GM18499 (cell line): ENCODE data around the gene COX6A2.

Source experiments
- ATAC-seq: cut with Tn5 transposase; IDR thresholded peaks from one replicate; pipeline ENCODE4 v1.9.1; 2021; ENCODE audit warnings: moderate number of reproducible peaks; ENCODE audit not compliant: insufficient read depth, unreplicated experiment

COX6A2 gene

GRCh38 chr16:31428279-31428597, at the start of gene COX6A2:
TSS of gene COX6A2 (minus strand) at chr16:31428360. CDS start at chr16:31428325, 35 bp downstream.
- ATAC-seq, result no peak

- no peak for ATAC-seq
Measured at GRCh38 chr16:31477220-31478216, 49.4 kb upstream of the COX6A2 start.

- no peak for ATAC-seq
Measured at GRCh38 chr16:31476303-31477219, 48.4 kb upstream of the COX6A2 start.

GRCh38 chr16:31475946-31476302, 47.8 kb upstream of the COX6A2 start:
- no peak for ATAC-seq

GRCh38 chr16:31474773-31475738, 46.9 kb upstream of the COX6A2 start:
- no peak for ATAC-seq

GRCh38 chr16:31474173-31474714, 46.1 kb upstream of the COX6A2 start:
- ATAC-seq, result no peak

DNA sequence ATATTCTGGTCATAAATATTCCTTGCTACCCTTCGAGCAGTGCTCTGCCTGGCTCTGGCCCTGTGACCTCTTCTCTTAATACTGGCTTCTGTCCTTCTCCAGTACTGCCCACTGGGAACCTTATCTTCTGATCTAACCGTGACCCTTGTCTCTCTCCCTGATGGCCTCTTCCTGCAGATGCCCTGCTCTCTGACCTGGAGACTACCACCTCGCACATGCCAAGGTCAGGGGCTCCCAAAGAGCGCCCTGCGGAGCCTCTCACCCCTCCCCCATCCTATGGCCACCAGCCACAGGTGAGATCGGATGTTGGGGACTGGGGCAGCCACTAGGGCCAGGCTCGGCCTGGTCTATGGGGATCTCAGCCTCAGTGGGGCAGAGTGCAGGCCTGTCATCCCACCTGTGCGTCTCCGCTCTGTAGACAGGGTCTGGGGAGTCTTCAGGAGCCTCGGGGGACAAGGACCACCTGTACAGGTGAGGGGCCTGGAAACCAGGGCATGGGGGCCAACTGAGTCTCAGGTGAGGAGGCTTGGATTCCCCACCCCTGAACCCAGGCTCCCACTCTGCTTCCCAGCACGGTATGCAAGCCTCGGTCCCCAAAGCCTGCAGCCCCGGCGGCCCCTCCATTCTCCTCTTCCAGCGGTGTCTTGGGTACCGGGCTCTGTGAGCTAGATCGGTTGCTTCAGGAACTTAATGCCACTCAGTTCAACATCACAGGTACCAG, 45.3 kb upstream of the COX6A2 start:
- ATAC-seq, result no peak

GRCh38 chr16:31472709-31473203, 44.6 kb upstream of the COX6A2 start:
- no peak for ATAC-seq

- ATAC-seq, result no peak
Measured at GRCh38 chr16:31471875-31472708, 43.9 kb upstream of the COX6A2 start, which contains the start of gene TGFB1I1. TSS of gene TGFB1I1 (plus strand) at chr16:31472152. CDS start at chr16:31472189, 37 bp downstream.

GRCh38 chr16:31471241-31471874, 43.2 kb upstream of the COX6A2 start:
- no peak for ATAC-seq

GRCh38 chr16:31470615-31471014, 42.5 kb upstream of the COX6A2 start:
- no peak for ATAC-seq

GRCh38 chr16:31467858-31468257, 39.7 kb upstream of the COX6A2 start:
- no peak for ATAC-seq

DNA sequence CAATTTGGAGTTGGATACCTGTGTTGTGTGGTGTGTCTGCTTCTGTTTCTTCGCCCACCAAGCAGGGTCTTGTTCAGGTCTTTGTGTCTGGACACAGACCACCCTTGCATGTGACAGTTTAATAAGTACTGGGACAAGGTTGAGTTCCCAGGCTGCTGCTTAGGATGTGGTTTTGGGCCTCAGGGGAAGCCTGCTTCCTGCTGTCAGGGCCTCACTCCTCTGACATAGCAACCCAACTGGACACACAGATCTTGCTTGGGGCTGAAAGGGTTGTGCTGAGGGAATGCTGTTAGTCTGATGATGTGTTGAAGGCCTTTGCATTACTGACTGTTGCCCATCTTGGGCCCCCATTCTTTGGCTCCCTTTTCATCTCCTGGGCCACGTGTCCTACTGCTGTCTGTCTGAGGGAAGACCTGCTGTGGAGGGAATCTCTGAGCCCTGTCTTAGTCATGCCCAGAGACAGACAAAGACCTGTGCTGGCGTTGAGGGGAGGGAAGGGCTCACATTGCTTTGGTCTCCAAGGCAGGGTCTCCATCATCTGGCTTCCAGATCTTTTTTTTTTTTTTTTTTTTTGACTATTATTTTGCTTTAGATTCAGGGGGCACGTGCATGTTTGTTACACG, 39.1 kb upstream of the COX6A2 start:
- ATAC-seq, result no peak

GRCh38 chr16:31466381-31466841, 38.3 kb upstream of the COX6A2 start:
- no peak for ATAC-seq

DNA sequence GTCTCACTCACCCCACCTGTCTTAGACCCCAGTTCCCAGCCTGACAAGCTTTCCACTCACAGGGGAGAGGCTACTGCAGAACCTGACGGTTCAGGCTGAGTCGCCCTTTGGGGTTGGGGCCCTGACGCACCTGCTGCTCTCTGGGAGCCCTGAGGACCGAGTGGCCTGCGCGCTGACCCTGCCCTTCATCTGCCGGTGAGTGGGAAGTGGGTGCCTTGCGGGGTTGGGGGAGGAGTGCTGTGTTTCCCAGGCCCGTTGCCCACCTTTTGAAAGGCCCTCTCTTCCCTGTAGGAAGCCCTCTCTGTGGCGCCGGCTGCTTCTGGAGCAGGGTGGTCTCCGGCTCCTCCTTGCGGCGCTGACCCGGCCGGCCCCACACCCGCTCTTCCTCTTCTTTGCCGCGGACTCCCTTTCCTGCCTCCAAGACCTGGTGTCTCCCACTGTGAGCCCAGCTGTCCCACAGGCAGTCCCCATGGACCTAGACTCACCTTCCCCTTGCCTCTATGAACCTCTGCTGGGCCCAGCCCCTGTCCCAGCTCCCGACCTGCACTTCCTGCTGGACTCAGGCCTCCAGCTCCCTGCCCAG, 37.7 kb upstream of the COX6A2 start:
- no peak for ATAC-seq

DNA sequence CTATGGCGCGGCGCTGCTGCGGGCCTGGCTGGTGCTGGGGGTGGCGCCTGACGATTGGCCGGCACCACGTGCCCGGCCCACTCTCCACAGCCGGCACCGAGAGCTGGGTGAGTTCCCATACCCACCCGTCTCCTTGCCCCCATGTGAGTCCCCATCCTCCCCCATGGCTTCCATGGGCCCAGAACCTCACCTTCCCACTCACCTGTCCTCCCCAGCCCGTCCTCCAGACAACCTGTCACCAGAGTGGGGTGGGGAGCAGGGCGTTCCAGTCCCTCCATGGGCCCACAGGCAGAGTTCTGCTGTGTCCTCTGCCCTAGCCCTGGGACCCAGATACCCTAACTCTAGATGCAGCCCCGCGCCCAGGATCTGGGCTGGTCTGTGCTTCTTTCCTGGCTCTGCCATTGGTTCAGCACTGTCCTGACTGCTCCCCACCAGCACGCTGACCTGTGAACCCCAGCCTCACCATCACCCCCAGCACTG, 36.7 kb upstream of the COX6A2 start:
- no peak for ATAC-seq
